Activated CD8-positive, alpha-beta T cell treated with anti-CD3 and anti-CD28 coated beads for 36 hours (primary cell): Measurements from ENCODE around the gene B3GAT3. TPM values are rescaled to one million over a fixed set of nuclear protein-coding genes. Genes with fewer than 3 reads are reported as not detected.
"Not testable (repeated sequence)": the region's sequence is repeated elsewhere in the genome, so short reads cannot be mapped to it uniquely, and the experiment has no call there.

Experiments
- ATAC-seq: fragments of 200-7000 bp; cut with Tn5 transposase; one replicate; pipeline ENCODE4 v1.10.0; 2021; ENCODE audit warnings: mild to moderate bottlenecking, moderate library complexity
- CTCF ChIA-PET: fragments of 350-600 bp; sonication (Branson Sonifier 250); formaldehyde crosslinking; loops from one replicate; lab custom pipeline; 2021; ENCODE audit warnings: antibody characterized with exemption; lab: Charles Lee
- POLR2A ChIA-PET: fragments of 350-600 bp; sonication (Branson Sonifier 250); formaldehyde crosslinking; loops from one replicate; lab custom pipeline; 2021; ENCODE audit warnings: antibody characterized with exemption; lab: Charles Lee
- DNase-seq: peaks from one replicate; pipeline ENCODE4 v3.0.0-alpha.2; 2020
- H3K27ac Mint-ChIP-seq: one replicate; pipeline ENCODE4 v1.8.0; 2021; ENCODE audit warnings: mild to moderate bottlenecking, mixed read lengths
- H3K27me3 Mint-ChIP-seq: one replicate; pipeline ENCODE4 v1.8.0; 2021; ENCODE audit warnings: mixed read lengths
- H3K36me3 Mint-ChIP-seq: one replicate; pipeline ENCODE4 v1.8.0; 2021; ENCODE audit warnings: low read depth, mixed read lengths
- H3K4me1 Mint-ChIP-seq: one replicate; pipeline ENCODE4 v1.8.0; 2021; ENCODE audit warnings: low read depth, mixed read lengths
- H3K4me3 Mint-ChIP-seq: one replicate; pipeline ENCODE4 v1.8.0; 2021; ENCODE audit warnings: mild to moderate bottlenecking, moderate library complexity, mixed read lengths
- H3K9me3 Mint-ChIP-seq: one replicate; pipeline ENCODE4 v1.8.0; 2021; ENCODE audit warnings: mixed read lengths
- CTCF ChIP-seq: fragments of 200-600 bp; IDR thresholded peaks from one replicate; pipeline ENCODE4 v1.8.0; 2022; ENCODE audit warnings: antibody characterized with exemption, mild to moderate bottlenecking
- intact Hi-C: fragments of 100-400 bp; cut with micrococcal nuclease; formaldehyde crosslinking; loops from one replicate; pipeline ENCODE4 v1.10.0; 2022
- total RNA-seq, 2 experiments: library from RNA; stranded (reverse); gene quantifications; one replicate each; pipeline ENCODE4 v1.2.3, GENCODE V29; 2021

Gene B3GAT3
- total RNA-seq, 2 experiments from 2014 or later, result 59.1 to 61.4 TPM

- CTCF ChIA-PET, result interaction anchor here (1.0 to 1.9 kb wide), 5 partner anchors 24 to 69 kb away, joined by 3 to 7 read pairs (median 5); no protein-coding TSS in a partner anchor
- intact Hi-C loops, result no loop called here
- H3K9me3 Mint-ChIP-seq, result no peaks in the 10 kb centered on the region
- no peak for ATAC-seq
- no peak overlapping the region for H3K4me3 Mint-ChIP-seq
- H3K36me3 Mint-ChIP-seq, result peaks cover 4% of the 10 kb centered on the region
- H3K27ac Mint-ChIP-seq, result peak overlapping the region; percentile 14
- no peak for DNase-seq
- no peaks in the 10 kb centered on the region for H3K27me3 Mint-ChIP-seq
- POLR2A ChIA-PET, result interaction anchor here (0.6 to 5.6 kb wide), 7 partner anchors 8 to 92 kb away, joined by 3 to 108 read pairs (median 4); partner anchors contain the start of genes C11orf98, CSKMT, LBHD1 and UQCC3
- no peak for TF ChIP-seq CTCF
- peaks cover 14% of the 10 kb centered on the region for H3K4me1 Mint-ChIP-seq
Measured at GRCh38 chr11:62656796-62657429, 35.1 kb upstream of the B3GAT3 start.

GRCh38 chr11:62654297-62654696, 32.5 kb upstream of the B3GAT3 start:
- no peak for TF ChIP-seq CTCF
- peaks cover 12% of the 10 kb centered on the region for H3K36me3 Mint-ChIP-seq
- H3K4me1 Mint-ChIP-seq, result peaks cover 19% of the 10 kb centered on the region
- DNase-seq (no peak), ATAC-seq (no peak)
- ChIA-PET CTCF (interaction anchor here (1.3 to 2.2 kb wide), 3 partner anchors 31 to 43 kb away, joined by 3 to 10 read pairs (median 3); no protein-coding TSS in a partner anchor), POLR2A (interaction anchor here (0.6 to 5.6 kb wide), 9 partner anchors 8 to 117 kb away, joined by 3 to 108 read pairs (median 4); partner anchors contain the start of genes C11orf98, CSKMT, GANAB and LBHD1)
- H3K4me3 Mint-ChIP-seq, result peak overlapping the region; percentile 47
- H3K27ac Mint-ChIP-seq, result peak overlapping the region; percentile 30
- no peaks in the 10 kb centered on the region for H3K9me3 Mint-ChIP-seq
- no peaks in the 10 kb centered on the region for H3K27me3 Mint-ChIP-seq
- intact Hi-C loops, result no loop called here

GRCh38 chr11:62652161-62653006, 30.6 kb upstream of the B3GAT3 start:
- peak overlapping the region; percentile 95 for H3K27ac Mint-ChIP-seq
- H3K36me3 Mint-ChIP-seq, result peaks cover 17% of the 10 kb centered on the region
- intact Hi-C loops, result no loop called here
- ATAC-seq (peak; percentile 4), DNase-seq (peak; percentile 48)
- no peaks in the 10 kb centered on the region for H3K27me3 Mint-ChIP-seq
- CTCF ChIA-PET, result interaction anchor here (1.0 to 1.4 kb wide), 5 partner anchors 13 to 60 kb away, joined by 3 to 7 read pairs (median 5); partner anchors contain the start of genes C11orf98, CSKMT, MTA2 and TUT1
- POLR2A ChIA-PET, result interaction anchor here (0.6 to 13.3 kb wide), 22 partner anchors 10 to 228 kb away, joined by 3 to 263 read pairs (median 4); partner anchors contain the start of genes B3GAT3, C11orf98, CSKMT and EML3
- H3K9me3 Mint-ChIP-seq, result no peaks in the 10 kb centered on the region
- H3K4me3 Mint-ChIP-seq, result peak overlapping the region; percentile 94
- H3K4me1 Mint-ChIP-seq, result peaks cover 23% of the 10 kb centered on the region
- TF ChIP-seq CTCF, result no peak

GRCh38 chr11:62650283-62650682, 28.5 kb upstream of the B3GAT3 start:
- H3K27ac Mint-ChIP-seq, H3K27me3 Mint-ChIP-seq, DNase-seq, ATAC-seq, H3K4me3 Mint-ChIP-seq, H3K9me3 Mint-ChIP-seq, intact Hi-C loops: not testable (repeated sequence)
- ChIA-PET CTCF (interaction anchor here (0.9 to 2.0 kb wide), 3 partner anchors 14 to 190 kb away, joined by 3 to 11 read pairs (median 4); partner anchors contain the start of genes C11orf98 and CSKMT), POLR2A (interaction anchor here (1.3 to 13.3 kb wide), 4 partner anchors 20 to 59 kb away, joined by 6 to 263 read pairs (median 8); partner anchors contain the start of genes BSCL2, C11orf98, CSKMT and GNG3)
- peaks cover 23% of the 10 kb centered on the region for H3K36me3 Mint-ChIP-seq
- H3K4me1 Mint-ChIP-seq, result peaks cover 29% of the 10 kb centered on the region

- no peak overlapping the region for H3K27ac Mint-ChIP-seq
- intact Hi-C loops, result loop anchor here (5.0 kb wide), 1 partner anchor 37 kb away; the partner anchor contains the start of genes EML3 and ROM1
- peaks cover 32% of the 10 kb centered on the region for H3K4me1 Mint-ChIP-seq
- H3K9me3 Mint-ChIP-seq, result no peaks in the 10 kb centered on the region
- H3K27me3 Mint-ChIP-seq, result no peaks in the 10 kb centered on the region
- POLR2A ChIA-PET, result interaction anchor here (1.8 to 13.3 kb wide), 5 partner anchors 8 to 59 kb away, joined by 5 to 263 read pairs (median 8); partner anchors contain the start of genes BSCL2, C11orf98, CSKMT and GNG3
- DNase-seq (no peak), ATAC-seq (no peak)
- H3K36me3 Mint-ChIP-seq, result peaks cover 27% of the 10 kb centered on the region
- H3K4me3 Mint-ChIP-seq, result no peak overlapping the region
- CTCF ChIA-PET, result interaction anchor here (1.1 to 2.0 kb wide), 4 partner anchors 14 to 45 kb away, joined by 3 to 11 read pairs (median 4); partner anchors contain the start of genes C11orf98, CSKMT and UQCC3
- no peak for TF ChIP-seq CTCF
Measured at GRCh38 chr11:62649486-62649885, 27.7 kb upstream of the B3GAT3 start.
